ENCODE data around the gene STK10. TPM values are rescaled to one million over a fixed set of nuclear protein-coding genes. Genes with fewer than 3 reads are reported as not detected.

STK10 gene
- total and polyA plus RNA-seq, 12 donors, result 5.6 to 22.3 (median 9.9) TPM

GRCh38 chr5:172007175-172008110, 180.6 kb downstream of the STK10 start:
- H3K4me3 ChIP-seq, result peak overlapping the region; percentile 79 to 99 (median 91)
- H3K9me3 ChIP-seq, result no peaks in the 10 kb centered on the region
- H3K36me3 ChIP-seq, result no peaks in the 10 kb centered on the region
- DNase-seq (no peak), ATAC-seq (peak in 3 of 8 donors; percentile 0 to 5 (median 0))
- WGBS, 2 donors, result 24 to 27% methylated on average over 37 of the region's 37 CpGs
- no peak for TF ChIP-seq CTCF (IDR thresholded peaks at IDR 0.05)
- intact Hi-C loops (cut with DNase I), result loop anchor here in 7 of 10 donors (2.0 to 10.0 kb wide), 6 partner anchors 35 to 95 kb away; no protein-coding TSS in a partner anchor
- no peaks in the 10 kb centered on the region for H3K27me3 ChIP-seq
- peak overlapping the region; percentile 90 to 99 (median 98) for H3K27ac ChIP-seq
- H3K4me1 ChIP-seq, result peaks cover 20 to 56% (median 46%) of the 10 kb centered on the region in 9 donors

GRCh38 chr5:172006321-172007174, 181.5 kb downstream of the STK10 start, which contains the start of gene FBXW11:
Gene FBXW11 (minus strand): TSS chr5:172006638. CDS start chr5:172006502, 136 bp downstream.
- Histone ChIP-seq H3K4me1 (peaks cover 20 to 65% (median 53%) of the 10 kb centered on the region in 9 donors), H3K36me3 (no peaks in the 10 kb centered on the region), H3K27ac (peak within 1 kb of the TSS; percentile 90 to 99 (median 98)), H3K27me3 (no peaks in the 10 kb centered on the region), H3K9me3 (no peaks in the 10 kb centered on the region), H3K4me3 (peak within 1 kb of the TSS; percentile 79 to 99 (median 91))
- DNase-seq (peak; percentile 95 to 96), ATAC-seq (peak; percentile 95 to 97 (median 96))
- intact Hi-C loops (cut with DNase I), result loop anchor here in 7 of 10 donors (2.0 to 10.0 kb wide), 6 partner anchors 36 to 94 kb away; no protein-coding TSS in a partner anchor
- no peak for TF ChIP-seq CTCF (IDR thresholded peaks at IDR 0.05)
- 0% methylated on average over 59 to 81 of the region's 81 CpGs for WGBS, 2 donors

- intact Hi-C loops (cut with DNase I), result loop anchor here in 7 of 10 donors (2.0 to 10.0 kb wide), 6 partner anchors 36 to 94 kb away; no protein-coding TSS in a partner anchor
- Histone ChIP-seq H3K9me3 (no peaks in the 10 kb centered on the region), H3K27me3 (no peaks in the 10 kb centered on the region), H3K36me3 (no peaks in the 10 kb centered on the region), H3K4me1 (peaks cover 20 to 72% (median 59%) of the 10 kb centered on the region in 9 donors), H3K27ac (peak overlapping the region; percentile 90 to 99 (median 98)), H3K4me3 (peak overlapping the region; percentile 79 to 99 (median 91))
- ATAC-seq (peak; percentile 5 to 49 (median 18)), DNase-seq (peak; percentile 18 to 24)
- TF ChIP-seq CTCF (IDR thresholded peaks at IDR 0.05), result no peak
- WGBS, 2 donors, result 0% methylated on average over 34 of the region's 34 CpGs
Measured at GRCh38 chr5:172005708-172006320, 182.2 kb downstream of the STK10 start.

All from heart right ventricle (tissue), 16 donors.